ENCODE data around the gene MFSD1.

MFSD1 gene

GRCh38 chr3:158809642-158810041 lies 7.8 kb downstream of the MFSD1 start:
- H3K27me3 ChIP-seq (ENCODE audit: low read depth): no peaks in the 10 kb centered on the region
- H3K9me3 ChIP-seq: no peaks in the 10 kb centered on the region
- no peak for DNase-seq (ENCODE audit: low spot score in 2 of 2)
- H3K4me1 ChIP-seq: no peaks in the 10 kb centered on the region
- in situ Hi-C loops (cut with MboI; ENCODE audit: low sequenced_read_pairs): loop anchor here (25.0 kb wide), 1 partner anchor 1197 kb away; no protein-coding TSS in a partner anchor
- H3K36me3 ChIP-seq (replicated peaks): peaks cover 3% of the 10 kb centered on the region
- H3K4me3 ChIP-seq: no peak overlapping the region

DNA sequence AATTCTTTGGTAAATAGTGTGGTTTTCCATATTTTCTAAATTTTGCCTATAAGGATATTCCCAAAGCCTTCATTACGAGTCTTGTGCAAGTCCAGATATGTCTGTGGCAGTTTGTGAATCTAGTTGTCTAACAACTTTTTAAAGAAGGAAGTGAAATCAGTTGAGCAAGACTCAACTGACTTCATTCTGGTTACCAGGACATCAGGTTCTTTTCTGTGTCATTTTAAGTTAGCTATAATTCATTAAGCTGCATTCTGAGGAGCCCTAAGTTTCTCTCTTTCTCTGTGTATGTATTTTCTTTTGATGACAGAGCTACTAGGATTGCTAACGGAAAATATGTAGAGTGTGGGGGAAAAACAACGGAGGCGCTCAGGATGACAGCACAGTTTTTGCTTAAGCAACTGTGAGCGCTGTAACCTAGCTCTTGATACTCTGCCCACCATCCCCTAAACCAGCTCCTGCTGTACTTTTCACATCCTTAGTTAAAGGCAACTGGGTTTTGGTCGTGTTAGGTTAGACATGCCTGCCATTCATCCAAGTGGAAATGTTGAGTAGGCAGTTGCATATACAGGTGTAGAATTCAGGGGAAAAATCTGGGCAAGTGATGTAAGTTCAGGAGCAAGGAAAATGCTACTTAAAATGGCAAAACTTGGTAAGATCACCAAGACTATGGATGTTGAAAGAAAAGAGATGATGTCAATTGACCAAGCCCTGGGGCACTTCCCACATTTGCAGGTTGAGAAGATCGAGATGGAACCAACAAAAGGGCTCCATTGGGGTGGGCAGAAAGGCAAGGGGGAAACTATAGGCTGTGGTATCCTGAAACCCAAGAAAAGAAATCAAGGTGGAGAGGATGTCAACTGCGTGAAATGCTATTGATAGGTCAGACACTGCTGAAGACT lies 9.2 kb downstream of the MFSD1 start:
- Histone ChIP-seq H3K36me3 (replicated peaks) (peaks cover 6% of the 10 kb centered on the region), H3K4me3 (no peak overlapping the region), H3K9me3 (no peaks in the 10 kb centered on the region), H3K27me3 (ENCODE audit: low read depth) (no peaks in the 10 kb centered on the region), H3K4me1 (no peaks in the 10 kb centered on the region)
- no peak for DNase-seq (ENCODE audit: low spot score in 2 of 2)
- in situ Hi-C loops (cut with MboI; ENCODE audit: low sequenced_read_pairs): loop anchor here (25.0 kb wide), 1 partner anchor 1199 kb away; no protein-coding TSS in a partner anchor

- in situ Hi-C loops (cut with MboI; ENCODE audit: low sequenced_read_pairs): loop anchor here (25.0 kb wide), 1 partner anchor 1207 kb away; no protein-coding TSS in a partner anchor
- H3K4me3 ChIP-seq: no peak overlapping the region
Observed at GRCh38 chr3:158819282-158819681, 17.4 kb downstream of the MFSD1 start.

GRCh38 chr3:158820521-158820920 lies 18.7 kb downstream of the MFSD1 start:
- Histone ChIP-seq H3K9me3 (no peaks in the 10 kb centered on the region), H3K4me3 (no peak overlapping the region), H3K36me3 (replicated peaks) (no peaks in the 10 kb centered on the region; the same call in 1 of the 2 replicates), H3K27me3 (ENCODE audit: low read depth) (no peaks in the 10 kb centered on the region), H3K4me1 (no peaks in the 10 kb centered on the region)
- no peak for DNase-seq (ENCODE audit: low spot score in 2 of 2)
- in situ Hi-C loops (cut with MboI; ENCODE audit: low sequenced_read_pairs): loop anchor here (25.0 kb wide), 1 partner anchor 1208 kb away; no protein-coding TSS in a partner anchor

More at GRCh38 chr3:158819282-158819681, 17.4 kb downstream of the MFSD1 start:
- no peak for DNase-seq (ENCODE audit: low spot score in 2 of 2)
- no peaks in the 10 kb centered on the region for H3K9me3 ChIP-seq
- no peaks in the 10 kb centered on the region for H3K4me1 ChIP-seq
- H3K27me3 ChIP-seq (ENCODE audit: low read depth): no peaks in the 10 kb centered on the region
- peaks cover 4% of the 10 kb centered on the region; the same call in 1 of the 2 replicates for H3K36me3 ChIP-seq (replicated peaks)

GRCh38 chr3:158821847-158822246 lies 20.0 kb downstream of the MFSD1 start:
- Histone ChIP-seq H3K4me3 (no peak overlapping the region), H3K9me3 (no peaks in the 10 kb centered on the region), H3K4me1 (no peaks in the 10 kb centered on the region), H3K36me3 (replicated peaks) (no peaks in the 10 kb centered on the region; the same call in 1 of the 2 replicates), H3K27me3 (ENCODE audit: low read depth) (no peaks in the 10 kb centered on the region)
- no peak for DNase-seq (ENCODE audit: low spot score in 2 of 2)
- in situ Hi-C loops (cut with MboI; ENCODE audit: low sequenced_read_pairs): loop anchor here (25.0 kb wide), 1 partner anchor 1210 kb away; no protein-coding TSS in a partner anchor

- no peaks in the 10 kb centered on the region for H3K9me3 ChIP-seq
- H3K4me3 ChIP-seq: no peak overlapping the region
- no peaks in the 10 kb centered on the region for H3K27me3 ChIP-seq (ENCODE audit: low read depth)
- DNase-seq (ENCODE audit: low spot score in 2 of 2): no peak
- no peaks in the 10 kb centered on the region for H3K4me1 ChIP-seq
- in situ Hi-C loops (cut with MboI; ENCODE audit: low sequenced_read_pairs): loop anchor here (25.0 kb wide), 1 partner anchor 1211 kb away; no protein-coding TSS in a partner anchor
- no peaks in the 10 kb centered on the region; the same call in 1 of the 2 replicates for H3K36me3 ChIP-seq (replicated peaks)
Observed at GRCh38 chr3:158823426-158823825, 21.6 kb downstream of the MFSD1 start.

DNA sequence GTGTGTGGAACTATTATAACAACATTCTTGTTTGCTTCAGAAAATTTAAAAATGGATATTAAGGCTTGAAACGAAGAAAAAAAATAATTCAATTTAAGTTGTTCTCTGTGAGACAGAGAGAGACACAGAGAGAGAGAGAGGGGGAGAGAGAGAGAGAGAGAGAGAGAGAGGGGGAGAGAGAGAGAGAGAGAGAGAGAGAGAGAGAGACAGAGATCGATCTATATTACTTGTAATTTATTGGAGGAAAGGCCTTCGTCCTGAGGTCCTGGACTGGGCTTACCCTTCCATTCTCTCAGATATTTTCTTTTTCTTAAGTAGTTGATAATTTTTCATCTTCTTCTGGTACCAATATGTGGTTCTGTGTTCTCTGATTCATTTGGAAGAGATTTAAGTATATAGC lies 25.9 kb downstream of the MFSD1 start:
- H3K4me1 ChIP-seq: no peaks in the 10 kb centered on the region
- no peaks in the 10 kb centered on the region; the same call in 1 of the 2 replicates for H3K36me3 ChIP-seq (replicated peaks)
- no peaks in the 10 kb centered on the region for H3K9me3 ChIP-seq
- in situ Hi-C loops (cut with MboI; ENCODE audit: low sequenced_read_pairs): loop anchor here (25.0 kb wide), 1 partner anchor 985 kb away; no protein-coding TSS in a partner anchor
- no peak overlapping the region for H3K4me3 ChIP-seq
- DNase-seq (ENCODE audit: low spot score in 2 of 2): no peak
- no peaks in the 10 kb centered on the region for H3K27me3 ChIP-seq (ENCODE audit: low read depth)

GRCh38 chr3:158830391-158830790 lies 28.5 kb downstream of the MFSD1 start:
- no peaks in the 10 kb centered on the region for H3K27me3 ChIP-seq (ENCODE audit: low read depth)
- in situ Hi-C loops (cut with MboI; ENCODE audit: low sequenced_read_pairs): loop anchor here (25.0 kb wide), 1 partner anchor 982 kb away; no protein-coding TSS in a partner anchor
- no peaks in the 10 kb centered on the region for H3K4me1 ChIP-seq
- no peak for DNase-seq (ENCODE audit: low spot score in 2 of 2)
- no peaks in the 10 kb centered on the region for H3K36me3 ChIP-seq (replicated peaks)
- no peaks in the 10 kb centered on the region for H3K9me3 ChIP-seq
- H3K4me3 ChIP-seq: no peak overlapping the region

- no peaks in the 10 kb centered on the region for H3K4me1 ChIP-seq
- in situ Hi-C loops (cut with MboI; ENCODE audit: low sequenced_read_pairs): loop anchor here (25.0 kb wide), 1 partner anchor 980 kb away; no protein-coding TSS in a partner anchor
- no peak for DNase-seq (ENCODE audit: low spot score in 2 of 2)
- no peaks in the 10 kb centered on the region for H3K36me3 ChIP-seq (replicated peaks)
- H3K27me3 ChIP-seq (ENCODE audit: low read depth): no peaks in the 10 kb centered on the region
- H3K9me3 ChIP-seq: no peaks in the 10 kb centered on the region
- no peak overlapping the region for H3K4me3 ChIP-seq
Observed at GRCh38 chr3:158831861-158832260, 30.0 kb downstream of the MFSD1 start.

- no peak for DNase-seq (ENCODE audit: low spot score in 2 of 2)
- Histone ChIP-seq H3K27me3 (ENCODE audit: low read depth) (0 out of 2 replicates have a peak, but pooled peaks cover 2% of the 10 kb centered on the region), H3K4me1 (no peaks in the 10 kb centered on the region), H3K36me3 (replicated peaks) (no peaks in the 10 kb centered on the region), H3K4me3 (no peak overlapping the region), H3K9me3 (no peaks in the 10 kb centered on the region)
- in situ Hi-C loops (cut with MboI; ENCODE audit: low sequenced_read_pairs): loop anchor here (25.0 kb wide), 1 partner anchor 977 kb away; no protein-coding TSS in a partner anchor
Observed at GRCh38 chr3:158835631-158836030, 33.8 kb downstream of the MFSD1 start.

- H3K4me1 ChIP-seq: no peaks in the 10 kb centered on the region
- in situ Hi-C loops (cut with MboI; ENCODE audit: low sequenced_read_pairs): loop anchor here (25.0 kb wide), 1 partner anchor 976 kb away; no protein-coding TSS in a partner anchor
Observed at GRCh38 chr3:158836312-158836711, 34.5 kb downstream of the MFSD1 start.

GRCh38 chr3:158837240-158837639 lies 35.4 kb downstream of the MFSD1 start:
- in situ Hi-C loops (cut with MboI; ENCODE audit: low sequenced_read_pairs): loop anchor here (25.0 kb wide), 1 partner anchor 975 kb away; no protein-coding TSS in a partner anchor
- Histone ChIP-seq H3K9me3 (no peaks in the 10 kb centered on the region), H3K27me3 (ENCODE audit: low read depth) (0 out of 2 replicates have a peak, but pooled peaks cover 2% of the 10 kb centered on the region), H3K36me3 (replicated peaks) (no peaks in the 10 kb centered on the region), H3K4me3 (no peak overlapping the region), H3K4me1 (no peaks in the 10 kb centered on the region)
- no peak for DNase-seq (ENCODE audit: low spot score in 2 of 2)

More at GRCh38 chr3:158836312-158836711, 34.5 kb downstream of the MFSD1 start:
- H3K9me3 ChIP-seq: no peaks in the 10 kb centered on the region
- H3K27me3 ChIP-seq (ENCODE audit: low read depth): 0 out of 2 replicates have a peak, but pooled peaks cover 2% of the 10 kb centered on the region
- H3K4me3 ChIP-seq: no peak overlapping the region
- no peaks in the 10 kb centered on the region for H3K36me3 ChIP-seq (replicated peaks)
- no peak for DNase-seq (ENCODE audit: low spot score in 2 of 2)

GRCh38 chr3:158839966-158840365 lies 38.1 kb downstream of the MFSD1 start:
- Histone ChIP-seq H3K9me3 (no peaks in the 10 kb centered on the region), H3K4me1 (no peaks in the 10 kb centered on the region), H3K27me3 (ENCODE audit: low read depth) (0 out of 2 replicates have a peak, but pooled peaks cover 2% of the 10 kb centered on the region), H3K36me3 (replicated peaks) (no peaks in the 10 kb centered on the region), H3K4me3 (no peak overlapping the region)
- in situ Hi-C loops (cut with MboI; ENCODE audit: low sequenced_read_pairs): loop anchor here (25.0 kb wide), 1 partner anchor 972 kb away; no protein-coding TSS in a partner anchor
- no peak for DNase-seq (ENCODE audit: low spot score in 2 of 2)
